K562 (cell line): ENCODE measurements around the gene S1PR1. TPM values are rescaled to one million over a fixed set of nuclear protein-coding genes. Genes with fewer than 3 reads are reported as not detected.
A peak's percentile ranks its signal among the peaks of the same experiment; 100 is the strongest.

Experiments used
- ATF3 ChIP-seq, 2 experiments: fragments of 450-650 bp in 1 of 2; sonication (generic) in 1 of 2; formaldehyde crosslinking in 1 of 2; IDR thresholded peaks in 1 of 2; conservative IDR thresholded peaks in 1 of 2; 2 replicates each; pipeline versions ENCODE4 v1.6.1 to v1.8.1; 2016 to 2023; ENCODE audit warnings: mild to moderate bottlenecking in 2 of 2, moderate library complexity in 2 of 2, inconsistent platforms in 1 of 2, missing genetic modification reagents in 1 of 2
- BRCA1 ChIP-seq, 2 experiments: fragments of 450-650 bp in 1 of 2; sonication (generic) in 1 of 2; formaldehyde crosslinking in 1 of 2; IDR thresholded peaks; 2 replicates each; pipeline versions ENCODE4 v1.5.0 to v1.6.1; 2017 to 2020; ENCODE audit warnings: mild to moderate bottlenecking in 1 of 2, missing genetic modification reagents in 1 of 2
- CXXC5 ChIP-seq: fragments of 250-450 bp; sonication (Bioruptor Pico); IDR thresholded peaks from 2 replicates; pipeline ENCODE4 v1.8.0; 2022; ENCODE audit warnings: inconsistent platforms, mild to moderate bottlenecking, moderate library complexity
- DPF2 ChIP-seq: fragments of 450-650 bp; IDR thresholded peaks from 2 replicates; pipeline ENCODE4 v1.6.1; 2016
- ELK1 ChIP-seq: sonication (generic); formaldehyde crosslinking; IDR thresholded peaks from 2 replicates; pipeline ENCODE4 v1.8.1; 2022; ENCODE audit warnings: missing genetic modification reagents
- ESRRA ChIP-seq: fragments of 450-650 bp; IDR thresholded peaks from 2 replicates; pipeline ENCODE4 v1.6.1; 2014; ENCODE audit warnings: low read depth, mild to moderate bottlenecking, moderate library complexity, borderline replicate concordance
- FOXK1 ChIP-seq: sonication (generic); formaldehyde crosslinking; IDR thresholded peaks from 2 replicates; pipeline ENCODE4 v1.8.0; 2022; ENCODE audit warnings: missing genetic modification reagents, mild to moderate bottlenecking, borderline replicate concordance
- HDAC2 ChIP-seq: fragments of 450-650 bp; IDR thresholded peaks from 2 replicates; pipeline ENCODE4 v1.6.1; 2016; ENCODE audit warnings: mild to moderate bottlenecking
- HMBOX1 ChIP-seq: sonication (generic); IDR thresholded peaks from 2 replicates; pipeline ENCODE4 v1.6.1; 2016
- LEF1 ChIP-seq: fragments of 450-650 bp; IDR thresholded peaks from 2 replicates; pipeline ENCODE4 v1.6.1; 2016; ENCODE audit warnings: mild to moderate bottlenecking
- MNT ChIP-seq, 2 experiments: fragments of 450-650 bp; conservative IDR thresholded peaks; 2 replicates each; pipeline ENCODE4 v1.6.1; 2017; ENCODE audit warnings: mild to moderate bottlenecking in 2 of 2, moderate library complexity in 2 of 2
- NFIC ChIP-seq: fragments of 450-650 bp; IDR thresholded peaks from 2 replicates; pipeline ENCODE4 v1.6.1; 2017; ENCODE audit warnings: mild to moderate bottlenecking, inconsistent platforms
- NR2C2 ChIP-seq, 2 experiments: fragments of 200-800 bp in 1 of 2; sonication (Bioruptor generic) in 1 of 2; sonication (generic) in 1 of 2; formaldehyde crosslinking in 1 of 2; IDR thresholded peaks; 2 replicates each; pipeline versions ENCODE4 v1.6.1 to v1.8.0; 2016 to 2022; ENCODE audit warnings: mild to moderate bottlenecking in 1 of 2, missing compliant biosample characterization in 1 of 2, missing genetic modification characterization in 1 of 2, missing genetic modification reagents in 1 of 2
- NRF1 ChIP-seq, 2 experiments: fragments of 450-650 bp; IDR thresholded peaks in 1 of 2; conservative IDR thresholded peaks in 1 of 2; 2 replicates each; pipeline ENCODE4 v1.6.1; 2014; ENCODE audit warnings: mild to moderate bottlenecking in 2 of 2
- SRSF3 ChIP-seq: fragments of 200-400 bp; formaldehyde crosslinking; IDR thresholded peaks from 2 replicates; pipeline ENCODE4 v1.6.1; 2016; ENCODE audit warnings: mild to moderate bottlenecking, low read length, moderate library complexity; ENCODE audit not compliant: insufficient read depth
- TAL1 ChIP-seq: fragments of 450-650 bp; IDR thresholded peaks from 2 replicates; pipeline ENCODE4 v1.6.1; 2016; ENCODE audit warnings: mild to moderate bottlenecking
- TBL1XR1 ChIP-seq, 2 experiments: IDR thresholded peaks; 2 replicates each; pipeline ENCODE4 v1.6.1; 2012; ENCODE audit warnings: improper control_type of control experiment in 2 of 2, low read length in 2 of 2, mild to moderate bottlenecking in 1 of 2
- ZEB2 ChIP-seq: fragments of 450-650 bp; IDR thresholded peaks from 2 replicates; pipeline ENCODE4 v1.6.1; 2016
- ZFP30 ChIP-seq: fragments of 250-450 bp; sonication (Bioruptor Pico); IDR thresholded peaks from 2 replicates; pipeline ENCODE4 v1.8.0; 2022; ENCODE audit warnings: moderate library complexity, mild to moderate bottlenecking, inconsistent platforms, borderline replicate concordance
- ZNF395 ChIP-seq: fragments of 200-800 bp; sonication (Bioruptor generic); IDR thresholded peaks from 2 replicates; pipeline ENCODE4 v1.6.1; 2017; ENCODE audit warnings: missing genetic modification characterization, missing compliant biosample characterization
- ZSCAN29 ChIP-seq: fragments of 450-650 bp; IDR thresholded peaks from 2 replicates; pipeline ENCODE4 v1.6.1; 2017
- polyA plus RNA-seq, 8 experiments: library from polyadenylated mRNA; depleted of rRNA in 4 of 8; stranded (reverse) in 5 of 8; unstranded in 3 of 8; fragments of >200 nt; fragmentation: Nextera tagmentation in 2 of 8; fragmentation: Illumina TruSeq in 1 of 8; extraction: Ambion mirVana in 2 of 8; extraction: Trizol in 1 of 8; gene quantifications; 2 replicates each; pipeline versions ENCODE4 v1.2.1 to v1.2.3, GENCODE V29; 2011 to 2014; ENCODE audit warnings: inconsistent platforms in 1 of 8, missing spikeins in 1 of 8
- total RNA-seq, 7 experiments: library from RNA; depleted of rRNA in 6 of 7; stranded (reverse); fragments of >200 nt in 6 of 7; fragmentation: Illumina TruSeq in 2 of 7; extraction: Trizol in 2 of 7; gene quantifications; 2 replicates each; pipeline versions ENCODE4 v1.2.1 to v1.2.3, GENCODE V29; 2011 to 2021; ENCODE audit warnings: low replicate concordance in 1 of 7

S1PR1 gene
- total and polyA plus RNA-seq, 9 of the 15 experiments (the other 6 are each of a cell fraction or from before 2014, with no cell fraction given) = 0.22 to 1.2 (median 0.43) TPM

- TF ChIP-seq ELK1 (no peak), BRCA1 (IDR thresholded peaks at IDR 0.05) (no peak), BRCA1 (CRISPR knock-in tag; IDR thresholded peaks at IDR 0.05) (no peak), ZSCAN29 (peak; percentile 78), SRSF3 (no peak), ZNF395 (CRISPR knock-in tag) (peak; percentile 81; the same call in 1 of the 2 replicates), ESRRA (peak; percentile 49; the same call in 1 of the 2 replicates), LEF1 (peak; percentile 94), DPF2 (peak; percentile 51; the same call in 1 of the 2 replicates), NRF1 (conservative IDR thresholded peaks at IDR 0.05 in 1 of 2, IDR thresholded peaks at IDR 0.05 in 1 of 2) (peak; percentile 31 to 37; a peak in 2 of 4 replicates), NR2C2 (CRISPR knock-in tag; IDR thresholded peaks at IDR 0.05) (no peak), NR2C2 (tag; IDR thresholded peaks at IDR 0.05) (peak; percentile 55), HDAC2 (0 out of 2 replicates have a peak, but pooled peaks have one; percentile 37), ATF3 (IDR thresholded peaks at IDR 0.05) (no peak), ATF3 (CRISPR knock-in tag; conservative IDR thresholded peaks at IDR 0.05) (no peak), TAL1 (peak; percentile 49; the same call in 1 of the 2 replicates), HMBOX1 (peak; percentile 97), FOXK1 (0 out of 2 replicates have a peak, but pooled peaks have one; percentile 40), NFIC (peak; percentile 92), CXXC5 (0 out of 2 replicates have a peak, but pooled peaks have one; percentile 16), ZEB2 (0 out of 2 replicates have a peak, but pooled peaks have one; percentile 52), TBL1XR1 (IDR thresholded peaks at IDR 0.05; ENCODE audit: low read length in 2 of 2) (peak in 1 of 2 experiments; percentile 50; a peak in 2 of 4 replicates), ZFP30 (no peak), MNT (conservative IDR thresholded peaks at IDR 0.05) (peak in 1 of 2 experiments; percentile 43; a peak in 2 of 4 replicates)
Measured at GRCh38 chr1:101257500-101258325, 20.9 kb downstream of the S1PR1 start (continued).
